Stimulated activated naive B cell treated with anti-CD40 and anti-IgM and Interleukin-4, amounts not matched to agents 10 μg/mL and 1 μg/mL and 100 μg/mL, for 72 hours (primary cell): Measurements from ENCODE around the gene WDR46.
A peak's percentile ranks its signal among the peaks of the same experiment; 100 is the strongest.

Source experiments
- ATAC-seq, 2 donors: fragments of 150-1000 bp; cut with Tn5 transposase; replicated peaks; 2 replicates each; pipeline ENCODE4 v1.10.0; 2021; ENCODE audit warnings: moderate library complexity in 1 of 2
- DNase-seq: peaks from one replicate; pipeline ENCODE4 v3.0.0; 2021
- H3K27ac Mint-ChIP-seq: one replicate; pipeline ENCODE4 v1.8.0; 2022; ENCODE audit warnings: mild to moderate bottlenecking, mixed read lengths
- H3K27me3 Mint-ChIP-seq, 2 donors: one replicate each; pipeline ENCODE4 v1.8.0; 2022; ENCODE audit warnings: mixed read lengths in 2 of 2
- H3K36me3 Mint-ChIP-seq, 2 donors: one replicate each; pipeline ENCODE4 v1.8.0; 2022; ENCODE audit warnings: mixed read lengths in 2 of 2, mild to moderate bottlenecking in 1 of 2
- H3K4me1 Mint-ChIP-seq, 2 donors: one replicate each; pipeline ENCODE4 v1.8.0; 2022; ENCODE audit warnings: mixed read lengths in 2 of 2, mild to moderate bottlenecking in 1 of 2
- H3K4me3 Mint-ChIP-seq, 2 donors: one replicate each; pipeline ENCODE4 v1.8.0; 2022; ENCODE audit warnings: mild to moderate bottlenecking in 2 of 2, mixed read lengths in 2 of 2, moderate library complexity in 1 of 2
- H3K9me3 Mint-ChIP-seq, 2 donors: one replicate each; pipeline ENCODE4 v1.8.0; 2022; ENCODE audit warnings: mixed read lengths in 2 of 2, mild to moderate bottlenecking in 1 of 2

Gene WDR46

DNA sequence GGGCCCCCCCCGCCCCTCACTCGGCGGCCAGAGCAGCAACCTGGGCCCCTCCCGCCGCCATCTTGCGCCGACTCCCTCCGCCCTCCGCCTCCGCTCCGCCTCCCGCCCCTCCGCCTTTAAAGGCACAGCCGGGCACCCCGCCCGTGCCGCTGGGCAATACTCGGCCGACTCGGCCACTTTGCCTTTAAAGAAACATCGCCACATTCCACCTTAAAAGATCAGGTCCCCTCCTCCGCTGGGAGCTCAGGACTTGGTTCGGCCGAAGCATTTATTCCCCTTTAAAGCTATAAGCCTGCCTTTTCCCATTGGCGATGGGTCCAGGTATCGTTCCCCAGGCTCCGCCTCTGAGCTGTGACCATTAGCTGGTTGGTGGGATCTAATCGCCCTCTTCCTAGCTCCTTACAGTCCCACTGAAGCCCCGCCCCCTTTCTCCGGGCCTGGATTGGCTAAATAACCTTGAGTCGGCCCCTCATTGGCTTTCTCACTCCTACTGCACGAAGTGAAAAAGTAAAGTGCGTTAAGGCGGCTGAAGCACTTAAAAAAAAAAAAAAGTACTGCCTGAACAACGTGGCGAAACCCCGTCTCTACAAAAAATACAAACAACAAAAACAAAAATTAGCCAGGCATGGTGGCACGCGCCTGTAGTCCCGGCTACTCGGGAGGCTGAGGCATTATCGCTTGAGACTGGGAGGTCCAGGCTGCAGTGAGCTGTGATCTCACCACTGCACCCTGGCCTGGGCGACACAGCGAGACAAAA, 28.8 kb upstream of the WDR46 start, which contains the start of gene ZBTB22:
ZBTB22 (minus strand) TSS at position 76 of the 757 bp plus-strand sequence. CDS start 828 bp downstream, outside the sequence.
- H3K36me3 Mint-ChIP-seq, result peaks cover 62 to 87% of the 10 kb centered on the region in 2 donors
- peaks cover 63 to 81% of the 10 kb centered on the region in 2 donors for H3K4me1 Mint-ChIP-seq
- H3K27me3 Mint-ChIP-seq, result no peaks in the 10 kb centered on the region
- peak within 1 kb of the TSS; percentile 99 for H3K27ac Mint-ChIP-seq
- peak; percentile 58 to 64 for ATAC-seq
- no peaks in the 10 kb centered on the region for H3K9me3 Mint-ChIP-seq
- peak; percentile 92 for DNase-seq
- H3K4me3 Mint-ChIP-seq, result peak within 1 kb of the TSS; percentile 97 to 98

DNA sequence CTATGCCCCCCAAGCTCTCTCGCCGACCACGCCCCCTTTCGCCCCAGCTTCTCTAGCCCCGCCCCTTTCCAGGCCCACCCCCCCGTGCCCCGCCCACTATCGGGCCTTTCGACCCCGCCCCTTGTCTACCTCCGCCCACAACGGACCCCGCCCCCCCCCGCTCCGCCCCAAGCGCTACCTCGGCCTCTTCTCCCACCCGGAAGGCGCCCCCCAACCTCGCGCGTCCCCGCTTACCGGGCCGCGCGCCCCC, 28.3 kb upstream of the WDR46 start:
- DNase-seq (no peak), ATAC-seq (no peak)
- H3K27me3 Mint-ChIP-seq, result no peaks in the 10 kb centered on the region
- H3K36me3 Mint-ChIP-seq, result peaks cover 63 to 87% of the 10 kb centered on the region in 2 donors
- H3K4me3 Mint-ChIP-seq, result peak overlapping the region; percentile 97 to 98
- H3K4me1 Mint-ChIP-seq, result peaks cover 61 to 86% of the 10 kb centered on the region in 2 donors
- no peaks in the 10 kb centered on the region for H3K9me3 Mint-ChIP-seq
- peak overlapping the region; percentile 83 for H3K27ac Mint-ChIP-seq

DNA sequence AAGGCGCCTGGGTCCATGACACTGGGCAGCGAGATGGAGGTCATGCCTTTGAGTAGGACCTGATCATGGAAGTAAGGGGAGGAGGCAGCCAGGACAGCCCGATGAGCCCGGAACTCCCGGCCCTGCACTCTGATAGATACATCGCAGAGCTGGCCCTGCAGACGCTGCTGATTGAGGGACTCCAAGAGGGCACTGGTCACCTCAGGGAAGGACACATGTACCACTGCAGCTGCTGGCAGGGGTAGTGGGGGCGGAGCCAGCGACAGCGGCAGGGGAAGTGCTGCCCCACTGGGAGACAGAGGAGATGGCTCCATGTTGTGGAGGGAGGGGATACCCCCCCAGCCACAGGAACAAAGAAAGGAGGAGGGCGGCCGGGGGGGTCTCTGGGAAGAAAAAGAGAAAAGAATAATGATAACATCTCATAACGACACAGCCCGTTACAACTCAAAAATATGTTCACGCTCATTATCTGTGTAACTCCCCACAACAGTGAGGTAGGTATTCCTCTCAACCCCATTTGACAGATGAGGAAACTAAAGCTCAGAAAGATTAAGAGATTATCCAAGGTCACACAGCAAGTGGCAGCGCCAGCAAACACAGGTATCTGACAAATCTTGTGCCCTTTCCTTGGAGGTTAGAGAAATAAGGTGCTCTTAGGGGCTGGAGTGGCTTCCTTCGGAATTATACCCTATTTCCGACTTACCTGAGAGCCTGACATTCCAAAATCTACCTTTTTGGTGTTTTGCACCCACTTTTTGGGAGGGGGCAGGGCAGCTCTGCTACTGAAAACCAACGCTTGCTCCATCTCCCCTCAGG, 27.8 kb upstream of the WDR46 start:
- no peak for ATAC-seq
- H3K36me3 Mint-ChIP-seq, result peaks cover 62 to 87% of the 10 kb centered on the region in 2 donors

DNA sequence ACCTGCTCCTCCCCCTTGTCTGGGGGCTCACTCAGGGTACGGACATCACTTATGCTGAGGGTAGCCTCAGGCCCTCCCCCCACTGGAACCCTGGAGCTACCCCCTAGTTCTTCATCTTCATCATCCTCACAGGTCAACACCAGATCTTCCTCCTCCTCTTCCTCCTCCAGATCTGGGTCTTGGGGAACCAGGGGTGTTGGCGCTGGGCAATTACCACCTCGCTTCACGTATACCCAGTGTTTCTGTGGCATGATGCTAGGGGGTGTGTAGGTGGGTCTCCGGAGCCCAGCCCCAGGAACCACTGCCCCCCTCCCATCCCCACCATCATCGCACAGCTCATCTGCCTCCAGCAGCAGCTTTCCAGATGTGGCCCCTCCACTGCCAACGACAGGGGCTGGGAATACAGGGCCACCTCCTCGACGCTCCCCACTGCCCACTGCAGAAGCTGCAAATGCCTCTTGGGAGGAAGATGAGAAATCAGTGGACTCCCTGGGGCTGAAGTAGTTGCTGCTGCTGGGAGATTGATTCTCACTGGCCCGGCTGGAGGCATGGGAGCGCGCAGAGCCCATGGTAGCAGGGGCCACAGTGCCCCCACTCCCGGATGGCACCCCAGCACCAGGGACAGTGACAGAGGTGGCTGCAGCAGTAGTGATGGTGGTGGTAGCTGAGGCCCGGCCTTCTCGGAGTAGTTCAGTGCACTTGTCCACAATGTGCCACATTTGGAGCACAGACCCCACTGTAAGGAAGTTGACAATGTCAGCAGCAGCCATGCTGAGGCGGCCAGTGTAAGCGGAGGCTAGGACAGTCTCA, 27.0 kb upstream of the WDR46 start:
- Mint-ChIP-seq H3K9me3 (no peaks in the 10 kb centered on the region), H3K4me3 (peak overlapping the region; percentile 97), H3K4me1 (peaks cover 56 to 82% of the 10 kb centered on the region in 2 donors), H3K27me3 (no peaks in the 10 kb centered on the region), H3K36me3 (peaks cover 60 to 85% of the 10 kb centered on the region in 2 donors), H3K27ac (peak overlapping the region; percentile 82)
- no peak for ATAC-seq
- no peak for DNase-seq

More for the DNA sequence above, 27.8 kb upstream of the WDR46 start:
- Mint-ChIP-seq H3K4me1 (peaks cover 57 to 85% of the 10 kb centered on the region in 2 donors), H3K9me3 (no peaks in the 10 kb centered on the region), H3K27me3 (no peaks in the 10 kb centered on the region), H3K27ac (peak overlapping the region; percentile 83), H3K4me3 (peak overlapping the region; percentile 97 to 98)
- no peak for DNase-seq

DNA sequence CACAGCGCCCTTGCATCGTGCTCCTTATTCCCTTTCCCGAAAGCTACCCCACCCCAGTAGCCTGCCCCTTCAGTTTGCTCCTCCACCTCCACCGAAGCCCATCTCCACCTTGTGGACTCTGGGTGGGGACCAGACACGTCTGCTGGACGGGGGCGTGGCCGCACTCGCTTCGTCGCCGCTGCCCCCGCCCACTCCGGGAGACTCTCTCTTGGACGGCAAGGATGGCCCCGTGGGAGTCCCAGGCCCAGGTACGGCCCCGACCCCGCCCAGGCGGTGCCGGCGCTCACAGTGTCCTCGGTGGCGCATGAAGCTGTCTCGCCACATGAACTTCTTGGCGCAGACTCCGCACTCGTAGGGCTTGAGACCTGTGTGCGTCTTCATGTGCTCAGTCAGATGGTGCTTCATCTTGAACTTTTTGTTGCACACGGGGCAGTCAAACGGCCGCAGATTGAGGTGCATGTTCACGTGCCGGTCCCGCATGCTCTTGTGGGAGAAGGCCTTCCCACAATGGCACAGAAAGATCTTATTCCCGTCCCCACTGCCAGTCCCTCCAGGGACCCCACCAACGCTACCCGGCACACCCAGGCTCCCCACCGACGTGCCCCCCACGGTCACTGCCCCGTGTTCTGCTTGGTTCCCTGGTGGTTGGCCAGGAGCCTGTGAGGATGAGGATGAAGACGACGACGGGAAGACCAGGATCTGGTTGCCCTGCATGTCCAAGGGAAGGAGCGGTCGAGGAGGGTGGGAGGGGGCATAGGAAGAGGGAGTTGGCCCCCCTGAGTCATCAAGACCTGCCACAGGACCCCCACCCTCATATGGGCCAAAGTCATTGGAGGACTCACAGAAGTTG, 26.1 kb upstream of the WDR46 start:
- DNase-seq, result peak; percentile 32
- Mint-ChIP-seq H3K4me1 (peaks cover 52 to 78% of the 10 kb centered on the region in 2 donors), H3K4me3 (peak overlapping the region; percentile 97), H3K36me3 (peaks cover 55 to 81% of the 10 kb centered on the region in 2 donors), H3K27me3 (no peaks in the 10 kb centered on the region), H3K9me3 (no peaks in the 10 kb centered on the region), H3K27ac (peak overlapping the region; percentile 100)
- ATAC-seq, result no peak

DNA sequence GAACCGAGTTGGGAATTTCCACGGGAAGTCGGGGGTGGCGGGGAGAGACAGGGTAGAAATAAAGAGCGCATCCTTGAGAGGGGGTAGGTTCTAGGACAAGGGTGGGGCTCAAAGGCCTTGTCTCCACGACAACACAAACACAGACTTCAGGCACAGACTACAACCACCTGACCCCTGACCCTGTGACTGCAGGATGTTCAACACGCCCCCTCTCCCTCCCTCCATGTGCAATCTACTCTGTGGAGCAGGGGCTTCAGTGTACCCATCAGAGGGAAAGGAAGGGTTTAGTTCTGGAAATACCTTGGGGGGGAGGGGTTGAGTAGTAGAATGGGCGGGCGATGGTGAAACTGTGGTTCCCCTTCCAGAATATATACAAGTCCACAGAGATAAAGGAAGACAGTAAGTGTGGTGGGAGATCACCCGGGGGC, 25.5 kb upstream of the WDR46 start:
- Mint-ChIP-seq H3K4me3 (peak overlapping the region; percentile 97), H3K9me3 (no peaks in the 10 kb centered on the region), H3K27me3 (no peaks in the 10 kb centered on the region), H3K27ac (peak overlapping the region; percentile 100), H3K36me3 (peaks cover 49 to 74% of the 10 kb centered on the region in 2 donors), H3K4me1 (peaks cover 45 to 72% of the 10 kb centered on the region in 2 donors)
- ATAC-seq, result peak; percentile 54 to 60
- DNase-seq, result peak; percentile 74

DNA sequence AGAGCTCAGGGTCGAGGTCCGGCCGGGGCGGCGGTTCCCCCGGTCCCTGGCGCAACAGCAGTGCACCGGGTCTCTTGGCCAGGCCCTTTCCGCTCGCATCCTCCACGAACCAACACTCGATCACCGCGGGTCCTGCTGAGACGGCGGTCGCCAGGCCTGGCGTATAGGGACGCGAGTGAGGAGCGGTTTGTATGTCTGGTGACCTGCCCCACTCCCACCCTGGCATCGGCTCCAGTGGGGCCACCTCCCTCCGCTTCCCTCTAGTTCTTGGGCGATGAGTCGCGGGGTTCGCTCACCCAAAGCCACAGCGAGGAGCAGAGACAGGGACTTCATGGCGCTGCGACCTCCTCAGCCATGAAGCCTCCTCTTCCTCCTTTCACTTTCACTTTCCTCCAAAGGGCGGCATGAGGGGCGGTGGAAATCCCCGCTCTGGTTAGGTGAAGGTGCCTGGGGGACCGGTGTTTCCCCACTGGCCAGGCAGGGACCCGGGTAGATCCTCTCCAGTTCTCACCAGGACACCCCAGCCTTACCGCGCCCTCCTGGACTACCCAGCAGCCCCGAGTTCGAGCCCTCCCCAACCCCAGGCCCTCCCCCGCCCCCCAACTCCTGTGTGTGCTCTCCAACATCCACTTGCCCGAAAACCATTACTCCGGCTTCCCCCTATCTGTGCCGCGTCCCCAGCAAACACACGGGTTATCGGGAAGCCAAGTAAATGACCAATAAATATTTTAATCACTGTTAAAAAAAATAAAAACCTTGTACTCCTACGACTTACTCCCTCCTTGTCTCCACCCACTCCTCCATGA, 24.9 kb upstream of the WDR46 start, which contains the start of gene TAPBP:
TAPBP (minus strand) TSS at position 370 of the 806 bp plus-strand sequence; CDS start at position 333, 37 bp downstream.
- Mint-ChIP-seq H3K36me3 (peaks cover 44 to 68% of the 10 kb centered on the region in 2 donors), H3K9me3 (no peaks in the 10 kb centered on the region), H3K27ac (peak within 1 kb of the TSS; percentile 100), H3K4me1 (peaks cover 40 to 68% of the 10 kb centered on the region in 2 donors), H3K4me3 (peak within 1 kb of the TSS; percentile 97), H3K27me3 (no peaks in the 10 kb centered on the region)
- DNase-seq (peak; percentile 92), ATAC-seq (peak; percentile 67 to 70)

DNA sequence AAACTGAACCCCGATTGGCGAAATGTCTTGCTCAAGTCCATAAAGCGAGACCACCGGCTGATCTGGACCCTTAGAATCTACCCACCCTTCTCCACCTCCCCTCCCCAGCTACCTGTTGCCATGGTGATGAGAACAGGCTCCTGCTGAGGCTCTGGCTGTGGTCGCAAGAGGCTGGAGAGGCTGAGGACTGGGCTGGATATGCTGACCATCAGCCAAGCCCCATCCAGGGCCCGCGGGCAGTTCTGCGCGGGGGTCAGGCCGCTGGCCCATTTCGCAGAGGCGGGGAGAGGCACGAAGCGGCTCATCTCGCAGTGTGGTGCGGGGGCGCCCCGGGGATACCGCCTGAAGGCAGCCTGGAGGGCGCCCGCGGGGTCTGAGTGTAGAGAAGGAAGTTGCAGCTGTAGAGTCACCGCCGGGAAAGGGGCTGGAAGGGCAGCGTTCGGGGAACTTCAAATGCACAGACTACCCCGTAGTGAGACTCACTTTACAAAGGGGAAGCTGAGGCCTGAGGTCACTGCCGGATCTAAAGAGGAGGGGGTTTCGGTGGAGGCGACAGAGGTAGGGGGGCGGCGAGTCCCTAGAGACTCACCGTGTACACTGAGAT, 24.2 kb upstream of the WDR46 start:
- peak; percentile 28 to 30 for ATAC-seq
- peak overlapping the region; percentile 97 for H3K4me3 Mint-ChIP-seq
- H3K27me3 Mint-ChIP-seq, result no peaks in the 10 kb centered on the region
- H3K27ac Mint-ChIP-seq, result peak overlapping the region; percentile 100
- H3K36me3 Mint-ChIP-seq, result peaks cover 42 to 66% of the 10 kb centered on the region in 2 donors
- DNase-seq, result peak; percentile 56
- peaks cover 38 to 68% of the 10 kb centered on the region in 2 donors for H3K4me1 Mint-ChIP-seq
- no peaks in the 10 kb centered on the region for H3K9me3 Mint-ChIP-seq

DNA sequence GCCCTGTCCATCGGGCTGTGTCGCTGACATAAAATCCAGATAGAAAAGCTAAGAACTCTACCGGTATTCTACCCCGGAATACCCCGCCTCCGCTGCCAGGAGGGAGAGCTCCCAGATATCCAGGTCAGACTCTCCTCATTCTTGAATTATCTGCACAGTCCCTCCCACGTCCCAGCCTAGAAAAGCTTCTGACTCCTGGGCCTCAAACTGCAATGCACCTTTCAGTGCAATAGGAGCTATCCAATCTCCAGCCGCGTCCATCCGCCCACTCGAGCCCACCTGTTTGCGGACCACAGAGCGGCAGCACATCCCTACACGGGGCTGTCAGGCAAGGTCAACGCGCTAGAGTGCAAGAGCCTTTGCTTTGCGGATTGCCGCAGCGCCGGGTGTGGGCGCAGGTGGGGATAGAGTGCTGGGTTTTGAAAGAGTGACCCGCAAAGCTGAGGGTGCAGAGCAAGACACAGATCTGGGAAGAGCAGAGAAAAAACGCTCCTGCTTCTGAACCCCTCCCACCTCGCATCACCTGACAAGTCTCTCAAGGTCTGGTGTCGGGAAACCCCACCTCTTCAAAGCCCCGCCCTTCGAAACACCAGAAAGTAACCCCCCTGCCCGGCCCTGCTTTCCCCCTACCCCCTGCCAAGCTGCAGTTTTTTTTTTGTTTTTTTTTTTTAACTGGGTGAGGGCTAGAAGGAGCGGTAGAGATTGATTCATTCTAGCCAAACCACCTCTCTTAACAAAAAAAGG, 23.5 kb upstream of the WDR46 start:
- Mint-ChIP-seq H3K4me1 (peaks cover 35 to 66% of the 10 kb centered on the region in 2 donors), H3K4me3 (peak overlapping the region; percentile 97), H3K27ac (peak overlapping the region; percentile 100), H3K9me3 (no peaks in the 10 kb centered on the region), H3K27me3 (no peaks in the 10 kb centered on the region), H3K36me3 (peaks cover 40 to 61% of the 10 kb centered on the region in 2 donors)
- DNase-seq, result peak; percentile 71
- peak; percentile 41 to 52 for ATAC-seq

DNA sequence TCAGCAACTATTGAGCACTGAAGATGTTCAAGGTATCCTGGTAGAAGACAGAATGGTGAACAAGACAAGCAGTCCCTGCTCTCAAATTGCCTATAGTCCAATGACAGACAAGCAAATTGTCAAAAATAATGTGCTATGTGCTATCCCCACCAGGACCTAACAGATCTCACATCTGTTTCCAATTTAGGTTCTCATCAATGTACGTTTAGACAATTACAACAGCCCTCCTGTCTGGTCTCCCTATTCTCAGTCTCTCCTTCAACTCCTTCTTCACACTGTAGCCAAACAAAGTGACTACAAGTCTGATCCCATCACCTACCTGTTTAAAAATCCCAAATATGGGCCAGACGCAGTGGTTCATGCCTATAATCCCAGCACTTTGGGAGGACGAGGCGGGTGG, 17.3 kb upstream of the WDR46 start:
- peaks cover 36 to 62% of the 10 kb centered on the region in 2 donors for H3K4me1 Mint-ChIP-seq
- peak overlapping the region; percentile 43 to 52 for H3K4me3 Mint-ChIP-seq
- DNase-seq (no peak), ATAC-seq (no peak)
- no peaks in the 10 kb centered on the region for H3K9me3 Mint-ChIP-seq
- H3K36me3 Mint-ChIP-seq, result peaks cover 34 to 38% of the 10 kb centered on the region in 2 donors
- H3K27ac Mint-ChIP-seq, result peak overlapping the region; percentile 77
- no peaks in the 10 kb centered on the region for H3K27me3 Mint-ChIP-seq

DNA sequence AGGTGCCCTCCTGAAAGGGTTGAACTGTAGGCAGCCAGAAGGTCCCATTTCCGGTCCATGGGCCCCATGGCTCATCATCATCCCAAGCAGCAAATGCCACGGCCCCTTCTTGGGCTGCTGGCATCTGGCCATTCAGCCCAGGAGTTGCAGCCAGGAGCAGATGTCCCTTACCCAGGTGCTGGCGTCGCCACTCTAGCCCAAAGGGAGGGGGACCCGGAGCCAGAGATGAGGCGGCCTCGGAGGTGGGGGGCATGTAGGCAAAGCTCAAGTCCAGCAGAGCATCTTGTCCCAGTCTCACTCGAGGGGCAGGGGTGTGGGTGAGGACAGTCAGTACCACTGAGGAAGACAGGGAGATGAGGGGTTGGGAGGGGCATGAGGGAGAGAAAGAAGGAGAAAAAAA, 16.0 kb upstream of the WDR46 start:
- peak overlapping the region; percentile 69 for H3K27ac Mint-ChIP-seq
- H3K4me1 Mint-ChIP-seq, result peaks cover 33 to 69% of the 10 kb centered on the region in 2 donors
- no peak for DNase-seq
- no peak for ATAC-seq
- peaks cover 42 to 46% of the 10 kb centered on the region in 2 donors for H3K36me3 Mint-ChIP-seq
- H3K9me3 Mint-ChIP-seq, result no peaks in the 10 kb centered on the region
- no peaks in the 10 kb centered on the region for H3K27me3 Mint-ChIP-seq
- peak overlapping the region in 1 of 2 donors; percentile 44 for H3K4me3 Mint-ChIP-seq

DNA sequence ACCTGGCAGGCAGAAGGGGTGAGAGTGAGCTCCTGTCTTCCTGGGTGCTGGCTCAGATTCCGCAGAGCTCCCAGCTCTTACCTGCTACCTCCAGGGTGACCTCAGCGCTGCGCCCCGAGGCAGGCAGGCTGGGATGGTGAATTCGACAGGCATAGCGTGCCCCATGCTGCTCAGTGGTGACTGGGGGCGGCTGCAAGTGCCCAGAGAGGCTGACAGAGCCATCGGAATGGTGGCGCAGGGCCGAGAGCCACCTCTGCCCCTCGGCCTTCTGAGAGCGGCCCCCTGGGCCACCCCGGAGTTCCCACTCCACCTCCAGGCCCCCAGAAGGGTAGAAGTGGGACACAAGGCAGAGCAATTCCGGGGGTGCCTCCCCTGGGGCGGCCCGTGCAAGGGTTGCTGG, 15.2 kb upstream of the WDR46 start:
- H3K4me1 Mint-ChIP-seq, result peaks cover 41 to 78% of the 10 kb centered on the region in 2 donors
- peaks cover 49 to 54% of the 10 kb centered on the region in 2 donors for H3K36me3 Mint-ChIP-seq
- H3K9me3 Mint-ChIP-seq, result no peaks in the 10 kb centered on the region
- ATAC-seq, result no peak
- no peaks in the 10 kb centered on the region for H3K27me3 Mint-ChIP-seq
- peak overlapping the region; percentile 27 for H3K27ac Mint-ChIP-seq
- no peak for DNase-seq
- H3K4me3 Mint-ChIP-seq, result no peak overlapping the region
